ENCODE data around the gene SPTBN1.
"Not testable (repeated sequence)": the region's sequence is repeated elsewhere in the genome, so short reads cannot be mapped to it uniquely, and the experiment has no call there.

The SPTBN1 gene

DNA sequence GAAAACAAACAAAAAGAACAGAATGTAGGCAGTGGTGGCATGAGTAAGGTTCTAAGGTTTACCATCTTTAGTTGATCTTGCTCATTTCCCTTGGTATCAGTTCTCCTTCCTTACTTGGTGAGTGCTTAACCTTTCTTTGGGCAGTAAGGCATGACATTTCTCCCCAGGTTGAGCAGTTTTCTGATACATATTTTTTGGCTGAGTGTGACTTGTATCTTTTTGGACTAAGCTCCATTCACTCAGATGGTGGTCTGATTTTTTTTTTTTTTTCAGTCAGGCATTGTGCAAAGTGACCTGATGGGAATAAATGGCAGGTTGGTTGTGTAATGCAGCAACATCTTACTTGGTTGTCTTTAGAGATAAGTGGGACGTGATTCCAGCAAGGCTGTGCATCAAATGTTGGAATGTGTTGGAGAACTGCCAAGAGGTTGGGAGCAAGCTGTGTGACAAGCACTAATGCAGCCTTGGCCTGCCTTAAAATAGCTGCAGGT lies 15.1 kb downstream of the SPTBN1 start:
- DNase-seq (ENCODE audit: low spot score), result no peak

DNA sequence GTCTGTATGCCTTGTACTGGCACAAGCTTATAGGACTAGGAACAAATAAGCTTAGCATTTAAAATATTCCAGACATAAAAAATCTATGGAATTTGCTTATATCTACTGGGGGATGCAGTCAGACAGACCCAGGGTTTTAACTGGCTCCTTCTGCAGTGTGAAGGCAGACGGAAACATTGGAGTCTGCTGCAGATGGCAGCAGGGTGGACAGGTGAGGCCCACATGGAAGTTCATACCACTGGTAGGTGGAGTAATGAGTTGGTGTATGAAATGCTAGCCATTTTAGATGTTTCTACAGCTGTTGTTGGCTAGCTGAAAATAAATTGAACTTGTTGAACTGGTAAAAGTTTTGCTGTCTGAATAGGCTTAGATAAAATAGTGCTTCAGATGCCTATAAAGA lies 17.7 kb downstream of the SPTBN1 start:
- no peak for DNase-seq (ENCODE audit: low spot score)

DNA sequence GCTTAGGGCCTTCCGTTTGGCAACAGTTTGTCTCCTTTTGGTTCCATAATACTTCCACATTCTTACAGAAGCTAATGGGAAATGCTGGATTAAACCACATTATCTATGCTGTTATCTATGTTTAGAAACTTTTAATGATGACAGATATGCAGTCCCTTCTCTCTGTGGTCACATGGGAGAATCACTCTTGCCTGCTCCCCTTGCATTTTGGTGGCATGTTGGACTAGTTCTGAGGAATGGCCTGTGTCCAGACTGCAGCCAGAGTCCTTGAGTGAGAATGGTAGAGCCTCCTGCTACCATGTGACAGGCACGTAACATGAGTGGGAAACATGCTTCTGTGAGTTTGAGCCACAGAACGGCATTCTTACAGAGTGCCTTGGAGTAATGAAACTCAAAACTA lies 19.2 kb downstream of the SPTBN1 start:
- no peak for DNase-seq (ENCODE audit: low spot score)

DNA sequence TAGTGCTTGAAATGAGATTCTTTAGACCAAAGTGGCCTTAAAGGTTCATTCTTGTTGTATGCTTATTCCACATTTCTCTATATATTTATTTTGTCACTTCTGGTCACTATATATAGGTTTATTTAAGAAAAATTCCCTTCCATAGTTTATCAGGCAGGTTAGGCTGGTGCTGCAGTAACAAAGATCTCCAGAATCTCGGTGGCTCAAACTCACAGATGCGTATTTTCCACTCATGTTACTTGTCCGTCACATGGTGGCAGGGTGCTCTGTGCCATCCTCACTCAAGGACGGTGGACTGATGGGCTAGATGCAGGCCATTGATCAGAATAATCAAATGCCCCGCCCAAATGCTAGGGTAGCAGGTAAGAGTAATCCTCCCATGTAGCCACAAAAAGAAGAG lies 19.8 kb downstream of the SPTBN1 start:
- DNase-seq (ENCODE audit: low spot score), result no peak

DNA sequence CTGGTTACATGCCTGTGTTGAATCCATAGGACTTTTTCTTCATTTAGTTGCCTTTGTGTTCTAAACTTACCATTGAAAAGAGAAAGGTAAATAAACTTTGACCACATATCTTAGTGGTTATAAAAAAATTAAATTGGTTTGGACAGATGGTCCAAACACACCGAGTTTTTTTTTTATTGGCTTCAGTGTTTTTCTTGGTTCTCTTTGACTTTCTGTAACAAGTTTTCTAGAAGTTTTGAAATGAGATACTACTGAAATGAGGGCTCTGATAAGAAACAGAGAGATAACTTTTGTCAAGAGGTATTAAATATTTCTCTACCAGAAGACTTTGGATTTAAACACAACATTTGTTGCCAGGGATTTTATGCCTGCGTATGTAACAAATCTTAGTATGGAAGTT lies 20.7 kb downstream of the SPTBN1 start:
- DNase-seq (ENCODE audit: low spot score), result no peak

DNA sequence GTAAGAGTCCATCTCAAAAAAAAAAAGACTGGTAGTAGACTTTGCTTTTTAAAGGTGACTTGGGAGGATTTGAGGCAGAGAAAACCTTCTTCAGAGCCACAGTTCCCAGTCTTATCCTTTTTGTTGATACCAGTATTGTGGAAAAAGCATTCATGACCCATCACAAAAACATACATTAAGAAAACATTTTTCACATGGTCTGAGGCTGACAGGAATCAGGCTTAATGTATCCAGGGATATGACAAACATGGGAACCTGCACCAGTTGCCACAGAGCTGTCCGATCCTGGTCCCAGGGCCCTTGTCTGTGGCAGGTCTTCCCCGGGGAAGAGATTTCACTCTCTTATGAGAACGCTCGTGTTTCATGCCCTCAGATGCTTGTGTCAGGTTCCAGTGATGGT lies 21.8 kb downstream of the SPTBN1 start:
- DNase-seq (ENCODE audit: low spot score), result no peak

DNA sequence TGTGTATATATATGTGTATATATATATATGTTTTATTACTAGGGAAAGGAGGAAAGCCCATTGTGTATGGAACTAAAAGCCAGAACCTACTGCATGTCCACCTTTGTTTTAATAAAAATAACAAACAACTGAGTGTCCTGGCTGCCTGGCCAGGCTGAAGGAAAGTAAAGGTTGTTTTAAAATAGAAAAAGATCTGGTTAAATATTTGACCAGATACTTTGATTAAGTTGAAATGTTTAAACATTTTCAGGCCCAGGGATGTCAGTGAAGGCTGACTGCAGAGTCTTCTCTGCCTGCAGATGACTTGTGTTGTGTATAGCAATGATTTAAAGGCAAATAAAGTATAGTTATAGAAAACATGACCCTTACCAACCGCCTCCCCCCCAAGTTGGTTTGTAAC lies 22.8 kb downstream of the SPTBN1 start:
- DNase-seq (ENCODE audit: low spot score), result no peak

DNA sequence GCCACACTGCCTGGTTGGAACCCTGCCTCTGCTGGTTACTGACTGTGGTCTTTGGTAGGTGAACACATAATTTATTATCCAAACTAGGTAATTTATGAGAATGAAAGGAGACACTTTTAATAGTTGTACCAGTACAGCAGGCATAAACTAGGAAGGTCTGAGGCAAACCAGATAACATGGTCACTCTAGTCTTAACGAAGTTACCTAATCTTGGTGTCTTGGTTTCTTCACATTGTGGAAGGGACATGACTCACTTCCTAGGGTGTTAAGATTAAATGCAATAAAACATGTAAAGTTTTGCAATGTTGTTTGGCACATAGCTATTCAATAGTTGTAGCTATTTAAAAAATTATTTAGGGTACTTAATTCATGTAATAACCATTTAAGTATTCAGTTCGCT lies 23.3 kb downstream of the SPTBN1 start:
- no peak for DNase-seq (ENCODE audit: low spot score)

DNA sequence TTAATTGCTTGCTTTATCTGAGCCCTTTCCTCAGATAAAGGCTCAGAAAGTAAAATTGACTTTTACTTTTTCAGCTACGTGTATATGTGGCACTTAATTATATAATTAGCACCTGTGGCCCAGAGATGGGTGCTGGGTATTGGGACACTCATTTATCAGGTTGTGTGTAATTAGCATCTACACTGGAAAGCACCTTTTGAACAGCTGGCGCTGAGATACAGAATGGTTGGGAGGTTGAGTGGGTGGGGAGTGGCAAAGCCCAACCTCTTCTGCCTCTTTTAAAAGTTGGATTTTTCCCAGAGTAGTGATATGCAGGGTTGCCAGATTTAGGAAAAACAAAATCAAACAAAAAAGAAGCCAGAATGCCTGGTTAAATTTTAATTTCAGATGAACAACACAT lies 23.9 kb downstream of the SPTBN1 start:
- DNase-seq (ENCODE audit: low spot score), result no peak

DNA sequence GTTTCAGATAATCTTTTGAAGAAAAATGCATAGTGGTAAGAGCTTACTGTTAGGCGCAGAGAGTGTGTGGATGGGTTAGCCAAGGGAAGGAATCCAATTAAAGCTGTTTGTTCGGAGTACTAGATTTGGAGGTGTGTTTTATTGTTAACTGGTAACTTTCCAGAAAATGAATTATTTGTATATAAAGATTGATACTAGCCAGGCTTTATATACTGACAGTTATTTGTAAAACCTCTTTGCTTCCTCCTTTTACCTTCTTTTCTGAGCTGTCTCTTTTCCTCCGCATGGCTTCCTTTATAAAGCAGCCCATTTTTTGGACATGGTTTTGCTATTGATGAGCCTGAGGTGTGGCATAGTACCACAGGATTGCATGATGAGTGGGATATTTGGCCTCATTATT lies 25.6 kb downstream of the SPTBN1 start:
- no peak for DNase-seq (ENCODE audit: low spot score)

DNA sequence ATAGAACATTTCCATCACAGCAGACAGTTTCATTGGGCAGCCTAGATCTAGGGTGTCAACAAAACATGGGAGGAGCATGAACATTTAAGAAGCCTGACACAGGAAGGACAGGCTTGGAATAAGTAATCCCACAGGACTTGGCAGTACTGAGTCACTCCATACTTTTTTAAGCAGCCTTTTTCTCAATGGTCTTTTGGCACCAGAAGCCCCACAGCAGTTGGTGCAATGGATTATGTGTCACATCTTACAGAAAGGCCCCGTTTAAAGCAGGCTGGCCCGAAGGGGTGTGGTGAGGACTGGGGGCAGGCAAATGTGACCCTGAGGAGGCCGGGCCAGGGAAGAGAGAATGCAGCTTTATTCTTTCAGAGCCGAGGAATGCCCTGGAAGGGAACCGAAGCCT lies 26.6 kb downstream of the SPTBN1 start:
- DNase-seq (ENCODE audit: low spot score), result no peak

DNA sequence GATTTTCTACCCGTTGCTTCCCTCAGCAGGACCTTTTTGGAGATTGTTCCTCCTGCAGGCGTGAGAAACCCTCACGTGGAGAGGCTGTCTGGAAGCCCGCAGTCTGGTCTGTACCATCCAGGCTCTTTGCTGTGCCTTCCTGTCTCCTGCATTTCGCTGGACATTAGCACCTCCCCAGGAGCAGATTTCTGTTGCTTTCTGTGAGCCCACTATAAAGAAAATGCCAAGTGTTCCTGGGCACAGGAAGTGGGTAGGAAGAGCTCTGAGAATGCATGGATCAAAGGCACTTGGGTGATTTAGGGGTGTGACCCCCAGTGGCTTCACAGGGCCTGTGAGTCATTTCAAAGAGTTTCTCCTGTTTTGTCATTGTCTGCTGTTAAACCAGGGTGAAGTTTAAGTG lies 27.3 kb downstream of the SPTBN1 start:
- no peak for DNase-seq (ENCODE audit: low spot score)

DNA sequence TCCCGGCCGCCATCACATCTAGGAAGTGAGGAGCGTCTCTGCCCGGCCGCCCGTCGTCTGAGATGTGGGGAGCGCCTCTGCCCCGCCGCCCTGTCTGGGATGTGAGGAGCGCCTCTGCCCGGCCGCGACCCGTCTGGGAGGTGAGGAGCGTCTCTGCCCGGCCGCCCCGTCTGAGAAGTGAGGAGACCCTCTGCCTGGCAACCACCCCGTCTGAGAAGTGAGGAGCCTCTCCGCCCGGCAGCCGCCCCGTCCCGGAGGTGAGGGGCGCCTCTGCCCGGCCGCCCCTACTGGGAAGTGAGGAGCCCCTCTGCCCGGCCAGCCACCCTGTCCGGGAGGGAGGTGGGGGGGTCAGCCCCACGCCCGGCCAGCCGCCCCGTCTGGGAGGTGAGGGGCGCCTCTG lies 29.6 kb downstream of the SPTBN1 start:
- not testable (repeated sequence) for DNase-seq (ENCODE audit: low spot score)

DNA sequence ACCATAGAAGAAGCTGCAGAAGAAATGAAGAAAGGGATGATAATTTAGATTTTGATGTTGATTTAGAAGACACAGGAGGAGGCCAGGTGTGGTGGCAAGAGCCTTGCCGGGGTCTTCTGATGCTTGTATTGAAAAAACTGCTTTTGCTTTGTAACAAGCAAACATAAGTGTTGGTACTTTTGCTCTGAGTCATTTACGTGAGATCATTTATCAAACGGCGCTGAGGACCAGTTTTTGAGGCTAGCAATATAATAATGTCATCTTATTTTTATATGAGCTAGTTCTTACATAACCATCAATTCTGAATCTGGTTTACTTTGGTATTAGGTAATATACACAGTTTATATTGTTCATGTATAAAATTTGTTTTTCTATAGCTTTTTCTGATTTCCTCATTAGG lies 30.6 kb downstream of the SPTBN1 start:
- no peak for DNase-seq (ENCODE audit: low spot score)

DNA sequence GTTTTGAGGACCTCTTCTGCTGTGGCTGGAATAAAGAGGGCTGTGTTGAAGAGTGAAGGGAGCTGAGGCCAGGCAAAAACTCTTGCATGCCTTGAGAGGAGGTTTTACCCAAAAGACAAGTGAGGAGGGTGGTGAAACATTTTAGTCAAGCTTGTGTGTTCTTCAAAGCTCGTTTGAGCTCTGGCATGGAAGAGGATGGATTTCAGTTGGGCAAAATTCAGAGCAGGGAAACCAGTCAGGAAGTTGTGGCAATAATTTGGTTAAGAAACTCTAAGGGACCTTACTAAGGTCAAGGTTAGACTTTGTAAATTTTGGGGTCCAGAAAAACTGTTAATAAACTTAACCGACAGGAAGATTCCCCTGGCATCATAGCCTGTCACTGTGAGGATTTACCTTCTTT lies 34.7 kb downstream of the SPTBN1 start:
- DNase-seq (ENCODE audit: low spot score), result no peak

DNA sequence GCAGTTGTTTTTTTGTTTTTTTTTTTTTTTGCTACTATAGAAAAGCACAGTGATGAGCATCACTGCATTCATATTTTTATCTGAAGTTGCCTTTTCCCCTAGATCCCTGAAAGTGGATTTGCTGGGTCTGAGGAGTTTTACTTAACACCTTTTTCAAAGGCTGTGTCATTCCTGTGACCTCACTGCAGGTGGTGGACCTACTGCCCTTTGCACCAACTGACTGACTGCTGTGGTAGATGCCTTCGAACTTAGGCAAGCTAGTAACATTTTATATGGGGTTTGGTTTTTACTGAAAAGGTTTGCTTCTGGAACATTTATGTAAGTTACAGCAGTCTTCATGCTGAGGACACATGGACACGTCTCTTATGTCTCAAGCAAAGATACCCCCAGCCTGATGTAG lies 36.2 kb downstream of the SPTBN1 start:
- no peak for DNase-seq (ENCODE audit: low spot score)

DNA sequence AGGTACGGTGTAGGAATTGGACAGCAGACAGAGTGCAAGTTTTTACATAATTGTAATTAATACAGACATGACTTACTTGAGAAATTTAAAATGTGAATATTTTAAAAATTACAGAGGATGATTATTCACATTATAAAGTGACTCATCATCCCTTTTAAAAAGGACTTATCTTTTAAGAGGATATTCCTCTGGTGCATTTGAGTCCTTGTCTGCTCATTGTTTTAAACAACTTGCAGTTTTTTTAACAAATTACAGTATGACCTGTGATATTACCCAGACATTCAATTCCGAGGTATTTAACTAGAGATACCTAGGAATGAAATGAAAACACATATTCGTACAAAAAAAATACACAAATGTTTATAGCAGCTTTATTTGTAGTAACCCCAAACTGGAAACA lies 38.0 kb downstream of the SPTBN1 start:
- DNase-seq (ENCODE audit: low spot score), result no peak

DNA sequence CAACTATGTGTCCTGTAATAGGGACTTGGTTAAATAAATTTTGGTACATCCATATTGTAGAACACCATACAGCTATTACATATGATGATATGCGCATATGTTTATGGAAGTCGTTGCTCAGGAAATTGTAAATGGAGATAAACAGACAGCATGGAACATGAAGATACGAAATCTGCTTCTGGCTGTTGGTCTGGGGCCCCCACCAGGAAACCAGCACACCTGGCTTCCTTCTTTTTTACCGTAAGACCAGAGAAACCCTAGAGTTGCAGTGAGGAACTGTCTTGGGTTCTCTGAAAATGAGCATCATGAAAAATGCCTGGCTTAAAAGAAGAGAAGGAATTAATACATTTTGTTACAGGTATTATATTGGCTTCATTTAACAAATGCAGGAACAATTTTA lies 40.8 kb downstream of the SPTBN1 start:
- DNase-seq (ENCODE audit: low spot score), result no peak

DNA sequence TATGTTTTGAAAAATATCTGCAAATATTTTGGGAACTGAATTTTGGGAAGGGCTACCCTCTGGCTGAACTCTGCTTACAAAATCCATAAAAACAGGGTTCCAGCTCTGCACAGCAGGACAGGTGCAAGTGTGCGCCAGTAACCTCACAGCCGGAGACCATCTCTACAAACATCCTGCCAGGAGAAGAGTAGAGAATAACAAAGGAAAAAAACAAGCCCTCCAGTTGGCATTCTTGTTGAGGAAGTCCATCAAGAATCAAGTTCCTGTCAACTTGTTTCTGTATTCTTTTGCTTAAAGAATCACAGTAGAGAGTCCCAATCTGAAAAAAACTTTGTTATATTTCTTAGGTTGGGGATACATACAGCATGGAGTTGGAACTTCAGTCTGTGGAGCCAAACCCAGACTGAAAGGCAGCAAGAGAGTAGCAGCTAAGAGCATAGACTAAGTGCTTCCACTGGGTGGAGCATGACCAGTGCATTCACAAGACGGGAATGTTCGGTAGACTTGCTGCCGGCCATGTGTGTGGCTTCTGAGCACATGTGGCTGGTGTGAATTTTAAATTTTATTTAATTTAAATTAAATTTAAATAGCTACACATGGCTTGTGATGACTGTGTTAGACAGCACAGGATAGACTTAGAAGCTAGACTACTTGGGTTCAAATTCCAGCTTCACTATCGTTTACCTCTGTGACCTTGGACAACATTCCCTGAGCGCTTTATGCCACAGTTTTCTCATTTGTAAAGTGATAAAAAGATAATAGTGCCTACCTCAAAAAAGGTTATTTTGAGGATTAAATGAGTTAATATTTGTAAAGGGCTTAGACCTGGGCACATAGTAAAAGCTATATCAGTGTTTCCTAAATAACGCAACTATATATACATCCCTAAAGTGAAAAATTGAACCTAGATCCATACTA lies 41.9 kb downstream of the SPTBN1 start:
- no peak for DNase-seq (ENCODE audit: low spot score)

DNA sequence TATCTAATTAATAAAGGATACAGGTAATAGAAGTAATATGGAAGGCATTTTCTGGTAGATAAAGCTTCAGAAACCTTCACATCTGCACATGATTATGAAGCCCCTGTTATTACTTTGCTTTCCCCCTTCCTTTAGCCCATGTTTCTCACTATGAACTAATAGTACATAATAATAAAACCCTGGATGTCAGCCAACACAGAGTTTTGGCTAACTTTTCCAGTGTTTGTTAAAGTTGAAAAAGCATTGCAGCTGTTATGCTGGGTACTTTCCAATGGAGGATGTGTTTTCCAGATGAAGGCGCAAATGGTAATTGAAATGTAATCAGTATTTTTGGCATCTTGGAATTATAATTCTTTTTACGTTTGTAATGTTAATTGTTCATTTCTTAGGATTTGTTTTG lies 43.5 kb downstream of the SPTBN1 start:
- no peak for DNase-seq (ENCODE audit: low spot score)

DNA sequence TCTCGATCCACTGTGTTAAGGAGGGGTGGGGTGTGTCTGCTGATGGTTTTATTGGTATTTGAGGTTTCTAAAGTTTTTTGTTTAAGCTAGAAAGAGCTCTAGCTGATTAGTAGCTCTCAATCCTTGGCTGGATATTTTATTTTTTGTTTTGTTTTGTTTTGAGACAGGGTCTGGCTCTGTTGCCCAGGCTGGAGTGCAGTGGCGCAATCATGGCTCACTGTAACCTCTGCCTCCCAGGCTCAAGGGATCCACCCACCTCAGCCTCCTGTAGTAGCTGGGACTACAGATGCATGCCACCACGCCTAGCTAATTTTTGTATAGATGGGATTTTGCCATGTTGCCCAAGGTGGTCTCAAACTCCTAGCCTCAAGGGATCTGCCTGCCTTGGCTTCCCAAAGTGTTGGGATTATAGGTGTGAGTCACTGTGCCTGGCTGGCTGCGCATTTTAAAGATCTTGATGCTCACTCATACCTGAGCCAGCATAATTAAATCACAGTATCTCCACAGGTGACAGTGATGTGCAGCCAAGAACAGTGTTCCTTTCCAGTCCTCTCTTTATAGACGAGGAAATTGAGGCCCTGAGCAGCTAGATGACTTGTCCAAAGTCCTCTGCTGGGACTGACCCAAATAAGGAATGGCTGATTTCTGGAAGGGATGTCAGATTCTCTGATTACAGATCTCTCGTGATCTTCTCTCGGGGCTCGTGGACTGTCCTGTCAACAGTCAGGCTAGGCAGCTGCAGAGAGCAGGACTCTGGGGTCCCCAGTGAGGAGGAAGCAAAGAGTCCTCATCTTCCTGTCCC lies 44.5 kb downstream of the SPTBN1 start:
- no peak for DNase-seq (ENCODE audit: low spot score)

DNA sequence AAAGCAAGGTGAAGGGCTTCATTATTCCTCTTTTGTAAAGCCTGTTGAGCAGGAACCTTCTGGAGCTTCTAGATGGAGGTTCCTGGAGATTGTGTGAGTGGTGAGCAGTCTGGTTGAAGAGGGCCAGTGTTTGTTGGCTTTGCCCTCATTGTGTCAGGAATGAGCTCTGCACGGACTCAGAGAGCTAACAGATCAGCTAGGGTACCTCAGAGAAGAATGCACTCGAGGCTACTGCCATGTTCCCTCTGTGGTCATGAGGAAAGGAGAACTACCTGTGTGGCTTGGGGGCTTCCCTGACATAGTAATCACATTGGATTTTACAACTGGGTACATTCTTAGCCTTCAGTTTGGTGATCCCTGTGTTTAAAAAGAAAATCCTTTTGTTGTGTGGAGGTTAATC lies 46.6 kb downstream of the SPTBN1 start:
- DNase-seq (ENCODE audit: low spot score), result no peak

DNA sequence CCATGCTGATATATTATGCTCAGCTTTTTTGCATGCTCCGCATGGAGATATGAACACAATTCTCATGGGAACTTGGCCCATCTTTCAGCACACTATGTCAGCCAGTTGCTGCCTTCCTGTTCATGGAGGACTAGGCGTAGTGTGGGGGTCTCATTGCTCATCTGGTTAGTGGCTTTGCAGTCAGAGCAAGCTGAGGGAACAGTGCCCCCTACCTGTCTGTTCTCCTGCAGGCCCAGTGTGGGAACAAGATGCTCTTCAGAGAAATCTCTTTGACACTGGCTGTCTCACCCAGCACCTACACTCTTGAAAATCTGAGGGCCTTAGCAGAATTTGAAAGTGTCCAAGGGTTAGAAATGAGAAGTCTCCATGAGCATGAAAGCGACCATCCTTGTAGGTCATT lies 47.1 kb downstream of the SPTBN1 start:
- no peak for DNase-seq (ENCODE audit: low spot score)
